ENCODE results near the gene ZMYM4.

DNA sequence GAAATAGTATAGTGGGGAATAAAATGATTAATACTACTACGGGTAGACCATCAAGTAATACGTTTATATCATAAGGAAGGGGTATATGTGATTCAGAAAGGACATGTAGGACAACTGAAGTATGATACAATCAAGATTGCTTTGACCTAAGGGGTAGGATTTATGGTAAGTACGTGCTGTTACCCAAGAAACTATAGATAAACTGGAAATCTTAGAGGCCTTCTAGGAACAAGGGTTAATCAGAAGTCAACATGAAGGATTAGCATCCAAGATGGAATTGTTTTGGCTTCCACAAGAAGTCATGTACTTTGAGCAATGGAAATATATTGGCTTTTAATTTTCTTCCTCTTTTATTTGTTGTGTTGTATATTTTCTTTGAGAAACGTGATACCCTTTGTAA lies 13.2 kb upstream of the ZMYM4 start:
- TF ChIP-seq, protein P1, sequence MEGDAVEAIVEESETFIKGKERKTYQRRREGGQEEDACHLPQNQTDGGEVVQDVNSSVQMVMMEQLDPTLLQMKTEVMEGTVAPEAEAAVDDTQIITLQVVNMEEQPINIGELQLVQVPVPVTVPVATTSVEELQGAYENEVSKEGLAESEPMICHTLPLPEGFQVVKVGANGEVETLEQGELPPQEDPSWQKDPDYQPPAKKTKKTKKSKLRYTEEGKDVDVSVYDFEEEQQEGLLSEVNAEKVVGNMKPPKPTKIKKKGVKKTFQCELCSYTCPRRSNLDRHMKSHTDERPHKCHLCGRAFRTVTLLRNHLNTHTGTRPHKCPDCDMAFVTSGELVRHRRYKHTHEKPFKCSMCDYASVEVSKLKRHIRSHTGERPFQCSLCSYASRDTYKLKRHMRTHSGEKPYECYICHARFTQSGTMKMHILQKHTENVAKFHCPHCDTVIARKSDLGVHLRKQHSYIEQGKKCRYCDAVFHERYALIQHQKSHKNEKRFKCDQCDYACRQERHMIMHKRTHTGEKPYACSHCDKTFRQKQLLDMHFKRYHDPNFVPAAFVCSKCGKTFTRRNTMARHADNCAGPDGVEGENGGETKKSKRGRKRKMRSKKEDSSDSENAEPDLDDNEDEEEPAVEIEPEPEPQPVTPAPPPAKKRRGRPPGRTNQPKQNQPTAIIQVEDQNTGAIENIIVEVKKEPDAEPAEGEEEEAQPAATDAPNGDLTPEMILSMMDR (conservative IDR thresholded peaks at IDR 0.05; ENCODE audit: low read length): no peak
- TF ChIP-seq EZH2phosphoT487 (IDR thresholded peaks at IDR 0.05; ENCODE audit: borderline replicate concordance): no peak
